Fibroblast of lung (primary cell): ENCODE results near the gene ESPNL. TPM values are rescaled to one million over a fixed set of nuclear protein-coding genes. Genes with fewer than 3 reads are reported as not detected.

Source experiments
- DNase-seq, 2 donors: peaks; one replicate each; pipeline versions ENCODE4 v3.0.0 to v3.0.0-alpha.2; 2010; ENCODE audit warnings: low read depth in 2 of 2
- H2AFZ ChIP-seq: 2 replicates; pipeline ENCODE4 v1.5.1; 2012; ENCODE audit warnings: low read length, control low read depth, inconsistent platforms
- H3K27ac ChIP-seq: 2 replicates; pipeline ENCODE4 v1.5.1; 2011; ENCODE audit warnings: low read length, control low read depth; ENCODE audit not compliant: insufficient read depth
- H3K27me3 ChIP-seq: 2 replicates; pipeline ENCODE4 v1.5.1; 2011; ENCODE audit warnings: mild to moderate bottlenecking, low read length; ENCODE audit not compliant: control insufficient read depth, insufficient read depth
- H3K36me3 ChIP-seq: 2 replicates; pipeline ENCODE4 v1.5.1; 2011; ENCODE audit warnings: low read length; ENCODE audit not compliant: control insufficient read depth, insufficient read depth
- H3K4me1 ChIP-seq: 2 replicates; pipeline ENCODE4 v1.5.1; 2011; ENCODE audit warnings: low read length; ENCODE audit not compliant: control insufficient read depth, insufficient read depth; ENCODE audit errors: extremely low read depth
- H3K4me2 ChIP-seq: 2 replicates; pipeline ENCODE4 v1.5.1; 2011; ENCODE audit warnings: low read length, control low read depth; ENCODE audit not compliant: insufficient read depth; ENCODE audit errors: extremely low read depth
- H3K4me3 ChIP-seq, 4 experiments: fragments of 200-600 bp in 1 of 4; sonication (generic) in 1 of 4; replicated peaks in 1 of 4; 2 replicates each; pipeline ENCODE4 v1.5.1; 2011 to 2016; ENCODE audit warnings: low read length in 4 of 4, low read depth in 3 of 4, mild to moderate bottlenecking in 3 of 4, control low read depth in 2 of 4, inconsistent platforms in 1 of 4, mixed read lengths in 1 of 4; ENCODE audit not compliant: insufficient read depth in 1 of 4; ENCODE audit errors: control extremely low read depth in 1 of 4
- H3K79me2 ChIP-seq: 2 replicates; pipeline ENCODE4 v1.5.1; 2012; ENCODE audit warnings: mild to moderate bottlenecking, low read length, inconsistent platforms; ENCODE audit not compliant: control insufficient read depth, insufficient read depth
- H3K9ac ChIP-seq: 2 replicates; pipeline ENCODE4 v1.5.1; 2011; ENCODE audit warnings: mild to moderate bottlenecking, low read length, control low read depth; ENCODE audit not compliant: insufficient read depth
- H3K9me3 ChIP-seq: 2 replicates; pipeline ENCODE4 v1.5.1; 2012; ENCODE audit warnings: low read depth, low read length; ENCODE audit not compliant: control insufficient read depth, insufficient read depth
- H4K20me1 ChIP-seq: 2 replicates; pipeline ENCODE4 v1.5.1; 2011; ENCODE audit warnings: low read length; ENCODE audit not compliant: control insufficient read depth, insufficient read depth; ENCODE audit errors: extremely low read depth
- EZH2 ChIP-seq: IDR thresholded peaks from 2 replicates; pipeline ENCODE4 v1.5.1; 2012; ENCODE audit warnings: low read length, control low read depth, mild to moderate bottlenecking; ENCODE audit errors: missing control alignments
- polyA plus RNA-seq, 2 donors: library from polyadenylated mRNA; depleted of rRNA in 1 of 2; stranded (reverse) in 1 of 2; unstranded in 1 of 2; fragments of >200 nt; gene quantifications; 2 replicates each; pipeline ENCODE4 v1.2.1, GENCODE V29; 2011 to 2012; ENCODE audit warnings: missing spikeins in 1 of 2
- total RNA-seq: library from RNA; depleted of rRNA; stranded (reverse); fragments of >200 nt; gene quantifications from 2 replicates; pipeline ENCODE4 v1.2.1, GENCODE V29; 2014
- TF ChIP-seq, protein P1 (sequence below), 2 donors: IDR thresholded peaks in 1 of 2; conservative IDR thresholded peaks in 1 of 2; 1 replicate in 1 of 2; 2 replicates in 1 of 2; pipeline ENCODE4 v1.5.1; 2011 to 2012; ENCODE audit warnings: low read length in 2 of 2, control low read depth in 1 of 2, inconsistent platforms in 1 of 2, low read depth in 1 of 2, mild to moderate bottlenecking in 1 of 2

The ESPNL gene
- total and polyA plus RNA-seq, 2 donors (not counting 1 experiment from before 2014, with no cell fraction given), result 0.79 to 2.8 TPM

- Histone ChIP-seq H3K4me2 (peak overlapping the region; percentile 59), H3K27ac (no peak overlapping the region), H3K9ac (no peak overlapping the region), H3K4me3 (peak overlapping the region in 1 of 4 experiments; percentile 10), H3K36me3 (peaks cover 7% of the 10 kb centered on the region), H3K27me3 (no peaks in the 10 kb centered on the region), H3K79me2 (no peaks in the 10 kb centered on the region), H3K4me1 (peaks cover 24% of the 10 kb centered on the region), H2AFZ (no peak overlapping the region), H3K9me3 (no peaks in the 10 kb centered on the region), H4K20me1 (no peaks in the 10 kb centered on the region)
- DNase-seq, result peak in 1 of 2 donors; percentile 9
- TF ChIP-seq EZH2, result no peak
- TF ChIP-seq, protein P1, sequence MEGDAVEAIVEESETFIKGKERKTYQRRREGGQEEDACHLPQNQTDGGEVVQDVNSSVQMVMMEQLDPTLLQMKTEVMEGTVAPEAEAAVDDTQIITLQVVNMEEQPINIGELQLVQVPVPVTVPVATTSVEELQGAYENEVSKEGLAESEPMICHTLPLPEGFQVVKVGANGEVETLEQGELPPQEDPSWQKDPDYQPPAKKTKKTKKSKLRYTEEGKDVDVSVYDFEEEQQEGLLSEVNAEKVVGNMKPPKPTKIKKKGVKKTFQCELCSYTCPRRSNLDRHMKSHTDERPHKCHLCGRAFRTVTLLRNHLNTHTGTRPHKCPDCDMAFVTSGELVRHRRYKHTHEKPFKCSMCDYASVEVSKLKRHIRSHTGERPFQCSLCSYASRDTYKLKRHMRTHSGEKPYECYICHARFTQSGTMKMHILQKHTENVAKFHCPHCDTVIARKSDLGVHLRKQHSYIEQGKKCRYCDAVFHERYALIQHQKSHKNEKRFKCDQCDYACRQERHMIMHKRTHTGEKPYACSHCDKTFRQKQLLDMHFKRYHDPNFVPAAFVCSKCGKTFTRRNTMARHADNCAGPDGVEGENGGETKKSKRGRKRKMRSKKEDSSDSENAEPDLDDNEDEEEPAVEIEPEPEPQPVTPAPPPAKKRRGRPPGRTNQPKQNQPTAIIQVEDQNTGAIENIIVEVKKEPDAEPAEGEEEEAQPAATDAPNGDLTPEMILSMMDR (conservative IDR thresholded peaks at IDR 0.05 in 1 of 2, IDR thresholded peaks at IDR 0.05 in 1 of 2; ENCODE audit: low read depth in 1 of 2, low read length in 2 of 2), result no peak
These were observed 63.5 kb downstream of the ESPNL start for GRCh38 chr2:238163481-238164198.

DNA sequence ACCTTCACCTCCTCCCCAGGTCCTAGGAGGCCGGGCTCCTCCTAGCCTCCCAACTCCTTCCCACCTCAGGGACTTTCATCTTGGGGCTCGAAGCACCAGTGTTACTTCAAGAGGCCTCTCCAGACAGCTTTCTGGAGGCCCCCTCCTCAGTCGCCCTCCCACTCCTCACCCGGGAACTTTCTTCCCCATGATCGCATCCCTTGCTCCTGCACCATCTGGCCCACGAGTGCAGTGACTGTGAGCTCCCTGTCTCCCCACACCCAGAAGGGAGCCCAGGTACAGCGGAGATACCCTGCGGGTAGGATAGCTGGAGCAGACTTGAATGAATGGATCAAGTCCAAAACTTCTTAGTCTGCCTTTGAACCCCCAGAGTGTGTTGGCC, 64.8 kb downstream of the ESPNL start:
- H3K4me3 ChIP-seq, result no peak overlapping the region
- no peaks in the 10 kb centered on the region for H3K9me3 ChIP-seq
- DNase-seq, result no peak
- no peak overlapping the region for H3K4me2 ChIP-seq
- H4K20me1 ChIP-seq, result no peaks in the 10 kb centered on the region
- H3K4me1 ChIP-seq, result peaks cover 27% of the 10 kb centered on the region
- H3K27me3 ChIP-seq, result no peaks in the 10 kb centered on the region
- H2AFZ ChIP-seq, result no peak overlapping the region
- H3K36me3 ChIP-seq, result peaks cover 7% of the 10 kb centered on the region
- no peaks in the 10 kb centered on the region for H3K79me2 ChIP-seq
- TF ChIP-seq, protein P1 (conservative IDR thresholded peaks at IDR 0.05 in 1 of 2, IDR thresholded peaks at IDR 0.05 in 1 of 2; ENCODE audit: low read depth in 1 of 2, low read length in 2 of 2), result no peak
- no peak for TF ChIP-seq EZH2
- H3K27ac ChIP-seq, result no peak overlapping the region
- H3K9ac ChIP-seq, result no peak overlapping the region

GRCh38 chr2:238165288-238165921, 65.3 kb downstream of the ESPNL start:
- Histone ChIP-seq H3K9me3 (no peaks in the 10 kb centered on the region), H3K27me3 (no peaks in the 10 kb centered on the region), H3K4me1 (peaks cover 27% of the 10 kb centered on the region), H3K4me3 (no peak overlapping the region), H4K20me1 (no peaks in the 10 kb centered on the region), H3K27ac (no peak overlapping the region), H3K36me3 (peaks cover 9% of the 10 kb centered on the region), H3K4me2 (no peak overlapping the region), H2AFZ (no peak overlapping the region), H3K79me2 (no peaks in the 10 kb centered on the region), H3K9ac (no peak overlapping the region)
- DNase-seq, result no peak
- no peak for TF ChIP-seq EZH2
- TF ChIP-seq, protein P1 (conservative IDR thresholded peaks at IDR 0.05 in 1 of 2, IDR thresholded peaks at IDR 0.05 in 1 of 2; ENCODE audit: low read depth in 1 of 2, low read length in 2 of 2), result no peak
